Panc1 (cell line): ENCODE measurements around the gene DNAJA4.

Experiments
- CTCF ChIP-seq: fragments of 450-650 bp; IDR thresholded peaks from 2 replicates; pipeline ENCODE4 v1.5.1; 2017; ENCODE audit warnings: mild to moderate bottlenecking
- REST ChIP-seq, 2 experiments: IDR thresholded peaks; 2 replicates each; pipeline ENCODE4 v1.6.1; 2011 to 2012; ENCODE audit warnings: low read depth in 2 of 2, control low read depth in 1 of 2, low read length in 1 of 2, mild to moderate bottlenecking in 1 of 2, moderate library complexity in 1 of 2; ENCODE audit not compliant: insufficient read depth in 1 of 2

GRCh38 chr15:78256044-78256437 is 8.3 kb upstream of the DNAJA4 start:
- no peak for TF ChIP-seq CTCF
- TF ChIP-seq REST (IDR thresholded peaks at IDR 0.05; ENCODE audit: insufficient read depth in 1 of 2, low read depth in 2 of 2, low read length in 1 of 2) = no peak
